B cell (primary cell): ENCODE results near the gene FOXN3. TPM values are rescaled to one million over a fixed set of nuclear protein-coding genes. Genes with fewer than 3 reads are reported as not detected.

Experiments used
- ATAC-seq: fragments of 200-7000 bp; cut with Tn5 transposase; one replicate; pipeline ENCODE4 v1.10.0; 2021; ENCODE audit warnings: low read depth, mild to moderate bottlenecking, moderate number of reproducible peaks, moderate library complexity
- CTCF ChIA-PET: fragments of 350-600 bp; sonication (Branson Sonifier 250); formaldehyde crosslinking; loops from one replicate; lab custom pipeline; 2021; ENCODE audit warnings: antibody characterized with exemption, inconsistent platforms; lab: Charles Lee
- POLR2A ChIA-PET: fragments of 350-600 bp; sonication (Branson Sonifier 250); formaldehyde crosslinking; loops from one replicate; lab custom pipeline; 2021; ENCODE audit warnings: antibody characterized with exemption; lab: Charles Lee
- DNase-seq: peaks from one replicate; pipeline ENCODE4 v3.0.0; 2013
- H2AFZ ChIP-seq: 2 replicates; pipeline ENCODE4 v1.6.1; 2012; ENCODE audit warnings: mild to moderate bottlenecking, low read depth, low read length; ENCODE audit not compliant: insufficient read depth, poor library complexity, severe bottlenecking
- H3K27ac ChIP-seq, 2 donors: 1 replicate in 1 of 2; 2 replicates in 1 of 2; pipeline ENCODE4 v1.5.1; 2012 to 2013; ENCODE audit warnings: low read length in 2 of 2, mild to moderate bottlenecking in 2 of 2, moderate library complexity in 1 of 2
- H3K27me3 ChIP-seq, 4 experiments: fragments of 200-600 bp in 1 of 4; sonication (generic) in 1 of 4; replicated peaks in 1 of 4; 1 replicate in 2 of 4; 2 replicates in 2 of 4; pipeline versions ENCODE4 v1.6.1 to v1.7.0; 2013 to 2016; ENCODE audit warnings: low read length in 3 of 4, mild to moderate bottlenecking in 2 of 4, mixed read lengths in 1 of 4, moderate library complexity in 1 of 4; ENCODE audit not compliant: insufficient read depth in 4 of 4, control insufficient read depth in 3 of 4; ENCODE audit errors: control extremely low read depth in 1 of 4
- H3K36me3 ChIP-seq, 2 experiments: replicated peaks in 1 of 2; 1 replicate in 1 of 2; 2 replicates in 1 of 2; pipeline versions ENCODE4 v1.6.1 to v1.7.1; 2013; ENCODE audit warnings: low read length in 1 of 2; ENCODE audit not compliant: insufficient read depth in 2 of 2, control insufficient read depth in 1 of 2; ENCODE audit errors: control extremely low read depth in 1 of 2, extremely low read depth in 1 of 2
- H3K4me1 ChIP-seq, 2 donors: fragments of 200-600 bp in 1 of 2; sonication (generic) in 1 of 2; 1 replicate in 1 of 2; 2 replicates in 1 of 2; pipeline versions ENCODE4 v1.5.1 to v1.6.1; 2013 to 2017; ENCODE audit warnings: low read length in 2 of 2; ENCODE audit not compliant: control insufficient read depth in 2 of 2, insufficient read depth in 2 of 2
- H3K4me2 ChIP-seq: replicated peaks from 2 replicates; pipeline ENCODE3; 2012; ENCODE audit warnings: mild to moderate bottlenecking, low read depth, low read length; ENCODE audit not compliant: poor library complexity, severe bottlenecking
- H3K4me3 ChIP-seq, 5 experiments: fragments of 200-600 bp in 1 of 5; sonication (generic) in 1 of 5; 1 replicate in 3 of 5; 2 replicates in 2 of 5; pipeline versions ENCODE4 v1.5.1 to v1.7.0; 2011 to 2016; ENCODE audit warnings: low read length in 4 of 5, mild to moderate bottlenecking in 4 of 5, low read depth in 2 of 5, control low read depth in 1 of 5, moderate library complexity in 1 of 5; ENCODE audit not compliant: insufficient read depth in 1 of 5; ENCODE audit errors: control extremely low read depth in 1 of 5, extremely low read depth in 1 of 5
- H3K79me2 ChIP-seq: fragments of 200-600 bp; sonication (generic); one replicate; pipeline ENCODE4 v1.6.0; 2016; ENCODE audit warnings: low read length; ENCODE audit not compliant: control insufficient read depth, insufficient read depth
- H3K9ac ChIP-seq: fragments of 200-600 bp; sonication (generic); 2 replicates; pipeline ENCODE4 v1.6.1; 2017; ENCODE audit warnings: mild to moderate bottlenecking, low read length, moderate library complexity
- H3K9me3 ChIP-seq, 3 donors: one replicate each; pipeline versions ENCODE4 v1.6.1 to v1.7.1; 2013; ENCODE audit warnings: low read length in 2 of 3; ENCODE audit not compliant: control insufficient read depth in 2 of 3, insufficient read depth in 1 of 3; ENCODE audit errors: control extremely low read depth in 1 of 3
- H4K20me1 ChIP-seq: 2 replicates; pipeline ENCODE4 v1.6.0; 2012; ENCODE audit warnings: mild to moderate bottlenecking, low read length; ENCODE audit not compliant: insufficient read depth, control insufficient read depth, poor library complexity, severe bottlenecking
- H3K27ac Mint-ChIP-seq: one replicate; pipeline ENCODE4 v1.8.0; 2021; ENCODE audit warnings: mixed read lengths
- H3K27me3 Mint-ChIP-seq: one replicate; pipeline ENCODE4 v1.8.0; 2021; ENCODE audit warnings: mixed read lengths
- H3K4me1 Mint-ChIP-seq: one replicate; pipeline ENCODE4 v1.8.0; 2021; ENCODE audit warnings: mixed read lengths
- H3K4me3 Mint-ChIP-seq: one replicate; pipeline ENCODE4 v1.8.0; 2021; ENCODE audit warnings: mixed read lengths
- H3K9me3 Mint-ChIP-seq: one replicate; pipeline ENCODE4 v1.8.0; 2022; ENCODE audit warnings: mixed read lengths; ENCODE audit not compliant: insufficient read depth
- EZH2 ChIP-seq: IDR thresholded peaks from 2 replicates; pipeline ENCODE4 v1.6.1; 2012; ENCODE audit warnings: borderline replicate concordance, low read depth, mild to moderate bottlenecking, moderate library complexity, low read length; ENCODE audit not compliant: insufficient read depth, poor library complexity, severe bottlenecking
- WGBS: methylation state at CpG from one replicate; pipeline ENCODE4 v1.1.5; 2013; ENCODE audit warnings: missing lambda C conversion rate; ENCODE audit not compliant: insufficient coverage; 5-methylcytosine and 5-hydroxymethylcytosine counted together
- intact Hi-C: fragments of 100-400 bp; cut with micrococcal nuclease; formaldehyde crosslinking; loops from one replicate; pipeline ENCODE4 v1.10.0; 2022
- polyA plus RNA-seq: library from polyadenylated mRNA; depleted of rRNA; stranded (reverse); fragments of >200 nt; gene quantifications from 2 replicates; pipeline ENCODE4 v1.2.3, GENCODE V29; 2012
- total RNA-seq, 2 donors: library from RNA; stranded (reverse); fragments of 120-200 nt in 1 of 2; gene quantifications; 1 replicate in 1 of 2; 2 replicates in 1 of 2; pipeline versions ENCODE4 v1.2.3 to v1.2.4, GENCODE V29; 2013 to 2022
- TF ChIP-seq, protein P1 (sequence below): fragments of 200-600 bp; IDR thresholded peaks from one replicate; pipeline ENCODE4 v1.8.0; 2022; ENCODE audit warnings: antibody characterized with exemption, mild to moderate bottlenecking

FOXN3 gene
- total and polyA plus RNA-seq, 2 donors (not counting 1 experiment from before 2014, with no cell fraction given): 80.6 to 98.2 TPM

GRCh38 chr14:89320381-89321000 lies 96.5 kb downstream of the FOXN3 start:
- no peak overlapping the region for H3K4me2 ChIP-seq
- CTCF ChIA-PET: no interaction called here
- H2AFZ ChIP-seq: no peak overlapping the region
- 95% methylated on average over 2 of the region's 6 CpGs for WGBS
- ATAC-seq (no peak), DNase-seq (no peak)
- H3K27ac ChIP-seq: no peak overlapping the region
- H3K4me1 ChIP-seq: peaks cover 20 to 26% of the 10 kb centered on the region in 2 donors
- H3K27me3 ChIP-seq: no peaks in the 10 kb centered on the region
- peaks cover 95% of the 10 kb centered on the region for H3K79me2 ChIP-seq
- H3K9me3 ChIP-seq: peaks cover 0 to 12% (median 2%) of the 10 kb centered on the region in 3 donors
- Mint-ChIP-seq H3K4me3 (no peak overlapping the region), H3K27ac (no peak overlapping the region), H3K4me1 (peaks cover 66% of the 10 kb centered on the region), H3K9me3 (no peaks in the 10 kb centered on the region), H3K27me3 (no peaks in the 10 kb centered on the region)
- no peak overlapping the region for H3K4me3 ChIP-seq
- POLR2A ChIA-PET: no interaction called here
- intact Hi-C loops: no loop called here
- TF ChIP-seq, protein P1, sequence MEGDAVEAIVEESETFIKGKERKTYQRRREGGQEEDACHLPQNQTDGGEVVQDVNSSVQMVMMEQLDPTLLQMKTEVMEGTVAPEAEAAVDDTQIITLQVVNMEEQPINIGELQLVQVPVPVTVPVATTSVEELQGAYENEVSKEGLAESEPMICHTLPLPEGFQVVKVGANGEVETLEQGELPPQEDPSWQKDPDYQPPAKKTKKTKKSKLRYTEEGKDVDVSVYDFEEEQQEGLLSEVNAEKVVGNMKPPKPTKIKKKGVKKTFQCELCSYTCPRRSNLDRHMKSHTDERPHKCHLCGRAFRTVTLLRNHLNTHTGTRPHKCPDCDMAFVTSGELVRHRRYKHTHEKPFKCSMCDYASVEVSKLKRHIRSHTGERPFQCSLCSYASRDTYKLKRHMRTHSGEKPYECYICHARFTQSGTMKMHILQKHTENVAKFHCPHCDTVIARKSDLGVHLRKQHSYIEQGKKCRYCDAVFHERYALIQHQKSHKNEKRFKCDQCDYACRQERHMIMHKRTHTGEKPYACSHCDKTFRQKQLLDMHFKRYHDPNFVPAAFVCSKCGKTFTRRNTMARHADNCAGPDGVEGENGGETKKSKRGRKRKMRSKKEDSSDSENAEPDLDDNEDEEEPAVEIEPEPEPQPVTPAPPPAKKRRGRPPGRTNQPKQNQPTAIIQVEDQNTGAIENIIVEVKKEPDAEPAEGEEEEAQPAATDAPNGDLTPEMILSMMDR: no peak
- TF ChIP-seq EZH2: no peak
- H4K20me1 ChIP-seq: peaks cover 6% of the 10 kb centered on the region
- H3K36me3 ChIP-seq: peaks cover 3 to 9% of the 10 kb centered on the region in 2 experiments
- no peak overlapping the region for H3K9ac ChIP-seq

DNA sequence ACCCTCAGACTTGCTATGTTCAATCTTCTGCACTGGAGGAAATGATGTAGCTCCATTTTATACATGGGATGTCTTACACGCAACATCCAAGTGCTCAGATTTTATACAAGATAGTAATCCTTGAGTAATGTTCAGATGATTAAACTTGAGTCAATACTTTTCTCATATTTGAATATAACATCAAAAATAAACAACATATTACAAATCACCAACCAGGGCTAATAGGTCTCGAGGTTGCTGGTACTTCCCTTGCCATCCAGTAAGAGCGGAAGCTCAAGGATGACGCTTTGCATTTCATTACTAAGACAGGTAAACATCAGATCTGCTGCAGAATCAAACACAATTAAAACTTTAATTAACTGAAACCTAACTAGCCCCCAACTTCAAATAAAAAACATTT lies 97.3 kb downstream of the FOXN3 start:
- 100% methylated on average over 3 of the region's 4 CpGs for WGBS
- ChIA-PET CTCF (no interaction called here), POLR2A (no interaction called here)
- Mint-ChIP-seq H3K9me3 (no peaks in the 10 kb centered on the region), H3K4me1 (peaks cover 63% of the 10 kb centered on the region), H3K4me3 (no peak overlapping the region), H3K27me3 (no peaks in the 10 kb centered on the region), H3K27ac (no peak overlapping the region)
- peaks cover 0 to 12% (median 2%) of the 10 kb centered on the region in 3 donors for H3K9me3 ChIP-seq
- ATAC-seq (no peak), DNase-seq (no peak)
- intact Hi-C loops: no loop called here
- peaks cover 15 to 20% of the 10 kb centered on the region in 2 donors for H3K4me1 ChIP-seq
- H3K4me3 ChIP-seq: no peak overlapping the region
- no peak overlapping the region for H2AFZ ChIP-seq
- no peak overlapping the region for H3K9ac ChIP-seq
- peaks cover 6% of the 10 kb centered on the region for H4K20me1 ChIP-seq
- peaks cover 3 to 7% of the 10 kb centered on the region in 2 experiments for H3K36me3 ChIP-seq
- TF ChIP-seq, protein P1: no peak
- TF ChIP-seq EZH2: no peak
- no peaks in the 10 kb centered on the region for H3K27me3 ChIP-seq
- peaks cover 95% of the 10 kb centered on the region for H3K79me2 ChIP-seq
- no peak overlapping the region for H3K27ac ChIP-seq
- H3K4me2 ChIP-seq: no peak overlapping the region
